Transverse colon (tissue), 3 donors: ENCODE measurements around the gene ABCC5.

Source experiments
- POLR2A ChIP-seq: fragments of 450-650 bp; IDR thresholded peaks from one replicate; pipeline ENCODE4 v1.6.1; 2016; ENCODE audit warnings: antibody characterized with exemption, mild to moderate bottlenecking, moderate library complexity
- TF ChIP-seq, protein P1 (sequence below), 5 experiments: fragments of 200-600 bp in 3 of 5; fragments of 450-650 bp in 2 of 5; sonication (generic) in 3 of 5; IDR thresholded peaks; 1 replicate in 2 of 5; 2 replicates in 3 of 5; pipeline ENCODE4 v1.5.1; 2016 to 2017; ENCODE audit warnings: antibody characterized with exemption in 5 of 5, inconsistent platforms in 3 of 5, mild to moderate bottlenecking in 2 of 5, moderate library complexity in 1 of 5

DNA sequence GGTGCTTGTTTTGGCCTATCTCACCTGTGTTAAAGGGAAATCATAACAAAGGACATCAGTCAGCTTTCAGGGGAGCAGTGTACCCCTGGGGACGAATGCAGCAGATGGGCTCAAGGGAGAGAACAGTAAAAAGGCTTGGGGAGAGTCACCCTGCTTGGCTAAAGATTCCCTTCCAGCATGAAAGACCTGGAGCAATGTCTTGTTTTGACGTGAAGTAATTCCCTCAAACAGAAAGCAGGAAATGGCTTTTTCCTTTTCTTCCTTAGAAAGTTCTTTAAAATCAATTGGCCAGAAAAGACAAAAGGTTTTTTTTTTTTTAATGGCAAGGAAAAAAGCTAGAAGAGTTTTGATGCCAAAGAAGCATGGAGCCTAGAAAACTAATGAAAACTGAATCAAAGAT, 76.5 kb downstream of the ABCC5 start:
- TF ChIP-seq, protein P1, sequence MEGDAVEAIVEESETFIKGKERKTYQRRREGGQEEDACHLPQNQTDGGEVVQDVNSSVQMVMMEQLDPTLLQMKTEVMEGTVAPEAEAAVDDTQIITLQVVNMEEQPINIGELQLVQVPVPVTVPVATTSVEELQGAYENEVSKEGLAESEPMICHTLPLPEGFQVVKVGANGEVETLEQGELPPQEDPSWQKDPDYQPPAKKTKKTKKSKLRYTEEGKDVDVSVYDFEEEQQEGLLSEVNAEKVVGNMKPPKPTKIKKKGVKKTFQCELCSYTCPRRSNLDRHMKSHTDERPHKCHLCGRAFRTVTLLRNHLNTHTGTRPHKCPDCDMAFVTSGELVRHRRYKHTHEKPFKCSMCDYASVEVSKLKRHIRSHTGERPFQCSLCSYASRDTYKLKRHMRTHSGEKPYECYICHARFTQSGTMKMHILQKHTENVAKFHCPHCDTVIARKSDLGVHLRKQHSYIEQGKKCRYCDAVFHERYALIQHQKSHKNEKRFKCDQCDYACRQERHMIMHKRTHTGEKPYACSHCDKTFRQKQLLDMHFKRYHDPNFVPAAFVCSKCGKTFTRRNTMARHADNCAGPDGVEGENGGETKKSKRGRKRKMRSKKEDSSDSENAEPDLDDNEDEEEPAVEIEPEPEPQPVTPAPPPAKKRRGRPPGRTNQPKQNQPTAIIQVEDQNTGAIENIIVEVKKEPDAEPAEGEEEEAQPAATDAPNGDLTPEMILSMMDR (IDR thresholded peaks at IDR 0.05), result no peak
- no peak for TF ChIP-seq POLR2A
